Stimulated activated naive CD8-positive, alpha-beta T cell treated with anti-CD3 and anti-CD28 coated beads, Interleukin-15, amount 100 ng/mL, for 72 hours (primary cell): Measurements from ENCODE around the gene ZNF236.

Experiments
- ATAC-seq: fragments of 150-1000 bp; cut with Tn5 transposase; 2 replicates; pipeline ENCODE4 v1.10.0; 2021; ENCODE audit warnings: mild to moderate bottlenecking, moderate library complexity
- DNase-seq, 2 donors: peaks; one replicate each; pipeline ENCODE4 v3.0.0; 2021 to 2022
- H3K27ac Mint-ChIP-seq, 2 donors: one replicate each; pipeline ENCODE4 v1.8.0; 2022; ENCODE audit warnings: mild to moderate bottlenecking in 2 of 2, mixed read lengths in 2 of 2, moderate library complexity in 2 of 2
- H3K27me3 Mint-ChIP-seq: one replicate; pipeline ENCODE4 v1.8.0; 2022; ENCODE audit warnings: mixed read lengths
- H3K4me1 Mint-ChIP-seq: one replicate; pipeline ENCODE4 v1.8.0; 2022; ENCODE audit warnings: mild to moderate bottlenecking, mixed read lengths
- H3K4me3 Mint-ChIP-seq, 2 donors: one replicate each; pipeline ENCODE4 v1.8.0; 2022; ENCODE audit warnings: mild to moderate bottlenecking in 2 of 2, mixed read lengths in 2 of 2, moderate library complexity in 1 of 2
- H3K9me3 Mint-ChIP-seq, 2 donors: one replicate each; pipeline ENCODE4 v1.8.0; 2022; ENCODE audit warnings: mixed read lengths in 2 of 2

Gene ZNF236

GRCh38 chr18:76874642-76875389, 52.5 kb downstream of the ZNF236 start:
- Mint-ChIP-seq H3K4me1 (peaks cover 21% of the 10 kb centered on the region), H3K27me3 (no peaks in the 10 kb centered on the region), H3K4me3 (peak overlapping the region; percentile 18 to 29), H3K27ac (peak overlapping the region; percentile 60 to 91), H3K9me3 (no peaks in the 10 kb centered on the region)
- peak; percentile 96 for ATAC-seq
- DNase-seq, result peak; percentile 37 to 39

- peak; percentile 33 to 41 for DNase-seq
- Mint-ChIP-seq H3K27ac (no peak overlapping the region), H3K4me1 (peaks cover 21% of the 10 kb centered on the region), H3K9me3 (no peaks in the 10 kb centered on the region), H3K27me3 (no peaks in the 10 kb centered on the region), H3K4me3 (peak overlapping the region in 1 of 2 donors; percentile 29)
- ATAC-seq, result peak; percentile 65
These were observed 53.3 kb downstream of the ZNF236 start for GRCh38 chr18:76875390-76876325.

GRCh38 chr18:76878426-76878825, 56.1 kb downstream of the ZNF236 start:
- DNase-seq, result no peak
- Mint-ChIP-seq H3K27ac (no peak overlapping the region), H3K9me3 (no peaks in the 10 kb centered on the region), H3K4me1 (peaks cover 21% of the 10 kb centered on the region), H3K27me3 (no peaks in the 10 kb centered on the region), H3K4me3 (no peak overlapping the region)
- ATAC-seq, result no peak

- no peak for ATAC-seq
- Mint-ChIP-seq H3K27me3 (no peaks in the 10 kb centered on the region), H3K9me3 (no peaks in the 10 kb centered on the region), H3K4me1 (peaks cover 6% of the 10 kb centered on the region), H3K4me3 (no peak overlapping the region), H3K27ac (no peak overlapping the region)
- no peak for DNase-seq
These were observed 57.7 kb downstream of the ZNF236 start for GRCh38 chr18:76880026-76880425.

- no peak overlapping the region for H3K4me3 Mint-ChIP-seq
- peak overlapping the region in 1 of 2 donors; percentile 9 for H3K27ac Mint-ChIP-seq
- no peaks in the 10 kb centered on the region for H3K27me3 Mint-ChIP-seq
These were observed 59.4 kb downstream of the ZNF236 start for GRCh38 chr18:76881744-76882143.

GRCh38 chr18:76882146-76882545, 59.8 kb downstream of the ZNF236 start:
- Mint-ChIP-seq H3K27me3 (no peaks in the 10 kb centered on the region), H3K4me1 (no peaks in the 10 kb centered on the region), H3K9me3 (no peaks in the 10 kb centered on the region), H3K27ac (peak overlapping the region in 1 of 2 donors; percentile 9), H3K4me3 (no peak overlapping the region)
- ATAC-seq, result no peak
- DNase-seq, result no peak

More at GRCh38 chr18:76881744-76882143, 59.4 kb downstream of the ZNF236 start:
- Mint-ChIP-seq H3K9me3 (no peaks in the 10 kb centered on the region), H3K4me1 (no peaks in the 10 kb centered on the region)
- DNase-seq (no peak), ATAC-seq (no peak)

- H3K27me3 Mint-ChIP-seq, result no peaks in the 10 kb centered on the region
- ATAC-seq, result no peak
- DNase-seq, result no peak
- no peaks in the 10 kb centered on the region for H3K4me1 Mint-ChIP-seq
- H3K4me3 Mint-ChIP-seq, result no peak overlapping the region
- H3K27ac Mint-ChIP-seq, result peak overlapping the region in 1 of 2 donors; percentile 44
- no peaks in the 10 kb centered on the region for H3K9me3 Mint-ChIP-seq
These were observed 62.6 kb downstream of the ZNF236 start for GRCh38 chr18:76885001-76885400.

GRCh38 chr18:76886112-76886511, 63.8 kb downstream of the ZNF236 start:
- Mint-ChIP-seq H3K27ac (no peak overlapping the region), H3K4me1 (no peaks in the 10 kb centered on the region)
- no peak for ATAC-seq

GRCh38 chr18:76889091-76889699, 66.8 kb downstream of the ZNF236 start:
- ATAC-seq, result no peak
- no peak overlapping the region for H3K27ac Mint-ChIP-seq
- no peak overlapping the region for H3K4me3 Mint-ChIP-seq

More at GRCh38 chr18:76886112-76886511, 63.8 kb downstream of the ZNF236 start:
- Mint-ChIP-seq H3K9me3 (no peaks in the 10 kb centered on the region), H3K4me3 (no peak overlapping the region), H3K27me3 (no peaks in the 10 kb centered on the region)
- no peak for DNase-seq

GRCh38 chr18:76892832-76893231, 70.5 kb downstream of the ZNF236 start:
- no peaks in the 10 kb centered on the region for H3K4me1 Mint-ChIP-seq
- H3K27ac Mint-ChIP-seq, result no peak overlapping the region
- no peaks in the 10 kb centered on the region for H3K27me3 Mint-ChIP-seq
- DNase-seq (no peak), ATAC-seq (no peak)
- no peak overlapping the region for H3K4me3 Mint-ChIP-seq
- H3K9me3 Mint-ChIP-seq, result no peaks in the 10 kb centered on the region

More at GRCh38 chr18:76889091-76889699, 66.8 kb downstream of the ZNF236 start:
- DNase-seq, result no peak
- Mint-ChIP-seq H3K9me3 (no peaks in the 10 kb centered on the region), H3K27me3 (no peaks in the 10 kb centered on the region), H3K4me1 (no peaks in the 10 kb centered on the region)

- no peak for ATAC-seq
- Mint-ChIP-seq H3K27me3 (no peaks in the 10 kb centered on the region), H3K27ac (no peak overlapping the region), H3K4me3 (no peak overlapping the region), H3K4me1 (no peaks in the 10 kb centered on the region), H3K9me3 (no peaks in the 10 kb centered on the region)
- no peak for DNase-seq
These were observed 72.4 kb downstream of the ZNF236 start for GRCh38 chr18:76894566-76895346.

- Mint-ChIP-seq H3K4me1 (no peaks in the 10 kb centered on the region), H3K27me3 (no peaks in the 10 kb centered on the region), H3K27ac (no peak overlapping the region), H3K9me3 (no peaks in the 10 kb centered on the region), H3K4me3 (no peak overlapping the region)
- no peak for DNase-seq
- ATAC-seq, result no peak
These were observed 73.1 kb downstream of the ZNF236 start for GRCh38 chr18:76895498-76895897.

GRCh38 chr18:76896677-76897076, 74.3 kb downstream of the ZNF236 start:
- no peaks in the 10 kb centered on the region for H3K27me3 Mint-ChIP-seq
- no peaks in the 10 kb centered on the region for H3K9me3 Mint-ChIP-seq
- no peak overlapping the region for H3K4me3 Mint-ChIP-seq
- no peaks in the 10 kb centered on the region for H3K4me1 Mint-ChIP-seq
- DNase-seq (no peak), ATAC-seq (no peak)
- H3K27ac Mint-ChIP-seq, result no peak overlapping the region

- Mint-ChIP-seq H3K4me1 (no peaks in the 10 kb centered on the region), H3K4me3 (no peak overlapping the region), H3K27me3 (no peaks in the 10 kb centered on the region), H3K9me3 (no peaks in the 10 kb centered on the region), H3K27ac (no peak overlapping the region)
- no peak for DNase-seq
- ATAC-seq, result peak; percentile 43
These were observed 74.9 kb downstream of the ZNF236 start for GRCh38 chr18:76897257-76897656.

- H3K4me3 Mint-ChIP-seq, result no peak overlapping the region
- H3K9me3 Mint-ChIP-seq, result no peaks in the 10 kb centered on the region
- no peak for DNase-seq
- no peaks in the 10 kb centered on the region for H3K27me3 Mint-ChIP-seq
- no peaks in the 10 kb centered on the region for H3K4me1 Mint-ChIP-seq
- H3K27ac Mint-ChIP-seq, result no peak overlapping the region
- no peak for ATAC-seq
These were observed 81.0 kb downstream of the ZNF236 start for GRCh38 chr18:76903386-76903785.
